ENCODE measurements around the gene PTPRE. TPM values are rescaled to one million over a fixed set of nuclear protein-coding genes. Genes with fewer than 3 reads are reported as not detected.

PTPRE gene
- total RNA-seq, result 0.15 and 1.7 TPM in 2 replicates

GRCh38 chr10:127906548-127907377, at the start of gene PTPRE:
Gene PTPRE (plus strand): TSS chr10:127907103. CDS start chr10:128040882, 133,779 bp downstream.

GRCh38 chr10:127892743-127893142, 14.2 kb upstream of the PTPRE start, which contains the start of gene CLRN3:
Gene CLRN3 (minus strand): TSS chr10:127892941. CDS start chr10:127892784, 157 bp downstream.

GRCh38 chr10:128125944-128126764, 219.3 kb downstream of the PTPRE start, which contains the start of gene MKI67:
Gene MKI67 (minus strand): TSS chr10:128126423. CDS start chr10:128125667, 756 bp downstream.

Other genes starting within 250 kb of the PTPRE start
- not detected in 2 replicates for gene FOXI2, start 169.9 kb upstream of the PTPRE start, total RNA-seq
- gene CLRN3, start 14.2 kb upstream of the PTPRE start, total RNA-seq, result not detected in 2 replicates
- gene MKI67, start 219.3 kb downstream of the PTPRE start, total RNA-seq, result 1.8 and 27.9 TPM in 2 replicates